Activated CD8-positive, alpha-beta T cell treated with anti-CD3 and anti-CD28 coated beads for 36 hours (primary cell): ENCODE results near the gene FASN. TPM values are rescaled to one million over a fixed set of nuclear protein-coding genes. Genes with fewer than 3 reads are reported as not detected.

Source experiments
- ATAC-seq: fragments of 200-7000 bp; cut with Tn5 transposase; one replicate; pipeline ENCODE4 v1.10.0; 2021; ENCODE audit warnings: mild to moderate bottlenecking, moderate library complexity
- CTCF ChIA-PET: fragments of 350-600 bp; sonication (Branson Sonifier 250); formaldehyde crosslinking; loops from one replicate; lab custom pipeline; 2021; ENCODE audit warnings: antibody characterized with exemption; lab: Charles Lee
- POLR2A ChIA-PET: fragments of 350-600 bp; sonication (Branson Sonifier 250); formaldehyde crosslinking; loops from one replicate; lab custom pipeline; 2021; ENCODE audit warnings: antibody characterized with exemption; lab: Charles Lee
- DNase-seq: peaks from one replicate; pipeline ENCODE4 v3.0.0-alpha.2; 2020
- H3K27ac Mint-ChIP-seq: one replicate; pipeline ENCODE4 v1.8.0; 2021; ENCODE audit warnings: mild to moderate bottlenecking, mixed read lengths
- H3K27me3 Mint-ChIP-seq: one replicate; pipeline ENCODE4 v1.8.0; 2021; ENCODE audit warnings: mixed read lengths
- H3K36me3 Mint-ChIP-seq: one replicate; pipeline ENCODE4 v1.8.0; 2021; ENCODE audit warnings: low read depth, mixed read lengths
- H3K4me1 Mint-ChIP-seq: one replicate; pipeline ENCODE4 v1.8.0; 2021; ENCODE audit warnings: low read depth, mixed read lengths
- H3K4me3 Mint-ChIP-seq: one replicate; pipeline ENCODE4 v1.8.0; 2021; ENCODE audit warnings: mild to moderate bottlenecking, moderate library complexity, mixed read lengths
- H3K9me3 Mint-ChIP-seq: one replicate; pipeline ENCODE4 v1.8.0; 2021; ENCODE audit warnings: mixed read lengths
- intact Hi-C: fragments of 100-400 bp; cut with micrococcal nuclease; formaldehyde crosslinking; loops from one replicate; pipeline ENCODE4 v1.10.0; 2022
- total RNA-seq, 2 experiments: library from RNA; stranded (reverse); gene quantifications; one replicate each; pipeline ENCODE4 v1.2.3, GENCODE V29; 2021
- TF ChIP-seq, protein P1 (sequence below): fragments of 200-600 bp; IDR thresholded peaks from one replicate; pipeline ENCODE4 v1.8.0; 2022; ENCODE audit warnings: antibody characterized with exemption, mild to moderate bottlenecking

The FASN gene
- total RNA-seq, 2 experiments from 2014 or later = 250 to 260 TPM

DNA sequence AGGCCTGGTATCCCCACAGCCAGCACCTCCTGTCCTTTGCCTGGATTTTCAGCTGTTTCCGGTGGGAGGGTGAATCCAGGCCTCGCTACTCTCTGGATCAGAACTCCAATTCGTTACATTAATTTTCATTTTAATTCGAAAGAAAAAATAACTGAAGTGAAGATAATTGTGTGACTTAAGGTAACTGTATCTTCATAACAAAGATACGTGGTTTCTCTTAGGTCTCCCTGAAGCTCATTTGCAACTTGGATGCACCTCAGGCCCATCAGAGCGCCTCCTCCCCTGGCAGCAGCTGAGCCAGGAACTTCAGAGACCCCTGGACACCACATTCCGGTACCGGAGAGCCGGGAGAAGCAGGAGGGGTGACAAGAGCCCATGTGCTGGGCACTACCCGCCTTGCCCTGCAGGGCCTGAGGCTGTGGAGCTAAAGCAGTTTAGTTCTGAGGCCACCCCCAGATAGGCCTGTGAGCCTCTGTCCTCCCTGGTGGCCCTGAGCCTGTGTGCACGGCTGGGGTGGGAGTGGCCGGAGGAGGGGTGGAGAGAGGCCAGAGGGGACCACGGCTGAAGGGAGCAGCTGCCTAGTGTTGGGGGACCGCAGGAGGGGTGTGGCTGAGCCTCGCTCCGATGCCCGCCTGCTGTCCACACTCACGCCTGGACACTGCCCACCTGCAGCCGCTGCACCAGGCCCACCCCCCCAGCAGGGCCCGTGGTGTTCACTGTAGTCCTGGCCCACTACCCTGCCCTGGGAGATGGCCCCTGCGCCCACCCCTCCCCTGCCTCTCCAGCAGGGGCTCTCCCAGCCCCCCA, 21.0 kb downstream of the FASN start:
- DNase-seq = no peak
- intact Hi-C loops = no loop called here
- TF ChIP-seq, protein P1, sequence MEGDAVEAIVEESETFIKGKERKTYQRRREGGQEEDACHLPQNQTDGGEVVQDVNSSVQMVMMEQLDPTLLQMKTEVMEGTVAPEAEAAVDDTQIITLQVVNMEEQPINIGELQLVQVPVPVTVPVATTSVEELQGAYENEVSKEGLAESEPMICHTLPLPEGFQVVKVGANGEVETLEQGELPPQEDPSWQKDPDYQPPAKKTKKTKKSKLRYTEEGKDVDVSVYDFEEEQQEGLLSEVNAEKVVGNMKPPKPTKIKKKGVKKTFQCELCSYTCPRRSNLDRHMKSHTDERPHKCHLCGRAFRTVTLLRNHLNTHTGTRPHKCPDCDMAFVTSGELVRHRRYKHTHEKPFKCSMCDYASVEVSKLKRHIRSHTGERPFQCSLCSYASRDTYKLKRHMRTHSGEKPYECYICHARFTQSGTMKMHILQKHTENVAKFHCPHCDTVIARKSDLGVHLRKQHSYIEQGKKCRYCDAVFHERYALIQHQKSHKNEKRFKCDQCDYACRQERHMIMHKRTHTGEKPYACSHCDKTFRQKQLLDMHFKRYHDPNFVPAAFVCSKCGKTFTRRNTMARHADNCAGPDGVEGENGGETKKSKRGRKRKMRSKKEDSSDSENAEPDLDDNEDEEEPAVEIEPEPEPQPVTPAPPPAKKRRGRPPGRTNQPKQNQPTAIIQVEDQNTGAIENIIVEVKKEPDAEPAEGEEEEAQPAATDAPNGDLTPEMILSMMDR = no peak
- CTCF ChIA-PET = interaction anchor here (1.1 kb wide), 1 partner anchor 40 kb away, joined by 3 read pairs; the partner anchor contains the start of gene DCXR
- Mint-ChIP-seq H3K4me1 (no peaks in the 10 kb centered on the region), H3K27me3 (no peaks in the 10 kb centered on the region), H3K9me3 (no peaks in the 10 kb centered on the region), H3K4me3 (no peak overlapping the region), H3K27ac (no peak overlapping the region), H3K36me3 (peaks cover 8% of the 10 kb centered on the region)
- ATAC-seq = peak; percentile 34
- POLR2A ChIA-PET = interaction anchor here (0.9 to 2.1 kb wide), 10 partner anchors 10 to 210 kb away, joined by 3 to 14 read pairs (median 4); partner anchors contain the start of genes DCXR and DUS1L

DNA sequence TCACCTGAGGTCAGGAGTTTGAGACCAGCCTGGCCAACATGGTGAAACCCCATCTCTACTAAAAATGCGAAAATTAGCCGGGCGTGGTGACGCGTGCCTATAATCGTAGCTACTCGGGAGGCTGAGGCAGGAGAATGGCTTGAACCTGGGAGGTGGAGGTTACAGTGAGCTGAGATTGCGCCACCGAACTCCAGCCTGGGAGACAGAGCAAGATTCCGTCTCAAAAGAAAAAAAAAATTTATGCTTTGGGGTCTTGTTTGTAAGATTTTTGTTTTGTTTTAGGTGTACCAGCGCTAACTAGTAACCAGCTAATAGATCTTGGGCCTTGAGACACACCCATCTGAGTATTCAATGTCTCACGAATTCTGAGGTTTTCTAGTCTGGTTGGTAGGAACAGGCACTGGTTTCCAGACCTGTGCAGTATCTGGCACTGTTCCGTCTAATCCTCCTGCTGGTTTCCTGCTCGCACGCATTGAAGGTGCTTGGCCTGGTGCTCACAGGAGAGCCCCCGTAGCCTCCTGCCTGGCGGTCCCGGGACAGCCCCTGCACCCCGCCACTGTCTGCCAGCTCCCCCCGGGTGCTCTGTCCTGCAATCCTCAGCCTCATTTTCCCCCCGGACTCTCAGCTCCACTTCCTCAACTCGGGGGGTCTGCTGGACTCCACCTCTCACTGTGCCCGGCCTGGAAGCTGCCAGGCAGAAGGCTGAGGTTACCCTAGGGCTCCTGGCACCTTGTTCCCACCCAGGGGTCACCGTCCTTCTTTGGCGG, 21.8 kb downstream of the FASN start:
- no peaks in the 10 kb centered on the region for H3K4me1 Mint-ChIP-seq
- no peak overlapping the region for H3K27ac Mint-ChIP-seq
- no peak overlapping the region for H3K4me3 Mint-ChIP-seq
- CTCF ChIA-PET = interaction anchor here (1.1 kb wide), 1 partner anchor 39 kb away, joined by 3 read pairs; the partner anchor contains the start of gene DCXR
- H3K9me3 Mint-ChIP-seq = no peaks in the 10 kb centered on the region
- TF ChIP-seq, protein P1 = no peak
- intact Hi-C loops = no loop called here
- peaks cover 8% of the 10 kb centered on the region for H3K36me3 Mint-ChIP-seq
- ATAC-seq (no peak), DNase-seq (no peak)
- no peaks in the 10 kb centered on the region for H3K27me3 Mint-ChIP-seq
- POLR2A ChIA-PET = interaction anchor here (0.9 to 2.1 kb wide), 9 partner anchors 10 to 46 kb away, joined by 3 to 14 read pairs (median 5); partner anchors contain the start of genes DCXR and DUS1L

DNA sequence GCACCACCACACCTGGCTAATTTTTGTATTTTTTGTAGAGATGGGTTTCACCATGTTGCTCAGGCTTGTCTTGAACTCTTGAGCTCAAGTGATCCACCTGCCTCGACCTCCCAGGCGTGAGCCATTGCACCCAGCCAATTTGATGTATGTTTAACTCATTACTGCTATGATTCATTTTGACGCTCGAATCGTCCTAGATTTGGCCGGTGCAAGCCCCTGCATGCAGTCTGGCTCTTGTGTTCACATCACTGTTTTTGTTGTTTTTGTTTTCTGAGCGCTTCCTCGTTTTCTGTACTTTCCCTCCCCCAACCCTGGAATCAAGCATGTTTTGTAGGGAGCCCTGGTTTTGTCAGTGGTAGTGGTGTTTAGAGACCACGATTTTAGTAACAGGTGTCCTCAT, 24.6 kb downstream of the FASN start:
- TF ChIP-seq, protein P1 = no peak
- intact Hi-C loops = no loop called here
- ChIA-PET POLR2A (interaction anchor here (1.3 kb wide), 1 partner anchor 9 kb away, joined by 5 read pairs; no protein-coding TSS in a partner anchor), CTCF (no interaction called here)
- Mint-ChIP-seq H3K36me3 (peaks cover 3% of the 10 kb centered on the region), H3K4me1 (no peaks in the 10 kb centered on the region), H3K4me3 (no peak overlapping the region), H3K9me3 (no peaks in the 10 kb centered on the region), H3K27ac (no peak overlapping the region), H3K27me3 (no peaks in the 10 kb centered on the region)
- DNase-seq = no peak
- no peak for ATAC-seq

DNA sequence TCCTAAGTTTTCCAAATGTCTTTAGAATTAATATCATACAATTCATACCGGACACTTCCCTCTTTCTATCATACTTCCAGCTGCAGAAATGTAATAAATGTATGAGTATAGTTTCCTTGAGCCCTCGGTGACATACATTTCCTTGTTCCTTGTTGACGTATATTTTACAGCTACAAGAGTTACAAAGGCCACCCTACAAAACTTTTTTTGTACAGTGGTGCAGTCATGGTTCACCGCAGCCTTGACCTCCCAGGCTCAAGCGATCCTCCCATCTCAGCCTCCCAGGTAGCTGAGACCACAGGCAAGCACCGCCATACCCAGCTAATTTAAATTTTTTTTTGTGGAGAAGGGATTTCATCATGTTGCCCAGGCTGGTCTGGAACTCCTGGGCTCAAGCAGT, 25.2 kb downstream of the FASN start:
- DNase-seq (no peak), ATAC-seq (no peak)
- intact Hi-C loops = no loop called here
- Mint-ChIP-seq H3K9me3 (no peaks in the 10 kb centered on the region), H3K4me1 (no peaks in the 10 kb centered on the region), H3K27me3 (no peaks in the 10 kb centered on the region), H3K4me3 (no peak overlapping the region), H3K27ac (no peak overlapping the region), H3K36me3 (no peaks in the 10 kb centered on the region)
- ChIA-PET POLR2A (interaction anchor here (0.6 kb wide), 1 partner anchor 118 kb away, joined by 3 read pairs; no protein-coding TSS in a partner anchor), CTCF (no interaction called here)
- TF ChIP-seq, protein P1 = no peak
